Measurements from ENCODE around the gene DNAJB5.

Gene DNAJB5

GRCh38 chr9:34983209-34983608 lies 6.3 kb upstream of the DNAJB5 start:
- TF ChIP-seq, protein P1, sequence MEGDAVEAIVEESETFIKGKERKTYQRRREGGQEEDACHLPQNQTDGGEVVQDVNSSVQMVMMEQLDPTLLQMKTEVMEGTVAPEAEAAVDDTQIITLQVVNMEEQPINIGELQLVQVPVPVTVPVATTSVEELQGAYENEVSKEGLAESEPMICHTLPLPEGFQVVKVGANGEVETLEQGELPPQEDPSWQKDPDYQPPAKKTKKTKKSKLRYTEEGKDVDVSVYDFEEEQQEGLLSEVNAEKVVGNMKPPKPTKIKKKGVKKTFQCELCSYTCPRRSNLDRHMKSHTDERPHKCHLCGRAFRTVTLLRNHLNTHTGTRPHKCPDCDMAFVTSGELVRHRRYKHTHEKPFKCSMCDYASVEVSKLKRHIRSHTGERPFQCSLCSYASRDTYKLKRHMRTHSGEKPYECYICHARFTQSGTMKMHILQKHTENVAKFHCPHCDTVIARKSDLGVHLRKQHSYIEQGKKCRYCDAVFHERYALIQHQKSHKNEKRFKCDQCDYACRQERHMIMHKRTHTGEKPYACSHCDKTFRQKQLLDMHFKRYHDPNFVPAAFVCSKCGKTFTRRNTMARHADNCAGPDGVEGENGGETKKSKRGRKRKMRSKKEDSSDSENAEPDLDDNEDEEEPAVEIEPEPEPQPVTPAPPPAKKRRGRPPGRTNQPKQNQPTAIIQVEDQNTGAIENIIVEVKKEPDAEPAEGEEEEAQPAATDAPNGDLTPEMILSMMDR (IDR thresholded peaks at IDR 0.05; ENCODE audit: extremely low read depth, insufficient read depth, missing control alignments), result no peak
- in situ Hi-C loops (cut with MboI; ENCODE audit: low pct_unique_long_range_greater_than_20kb, low sequenced_read_pairs, unreplicated experiment), result loop anchor here (10.0 kb wide), 1 partner anchor 78 kb away; no protein-coding TSS in a partner anchor
- DNase-seq (ENCODE audit: low spot score), result no peak

GRCh38 chr9:34984049-34984448 lies 5.5 kb upstream of the DNAJB5 start:
- DNase-seq (ENCODE audit: low spot score), result no peak
- TF ChIP-seq, protein P1 (IDR thresholded peaks at IDR 0.05; ENCODE audit: extremely low read depth, insufficient read depth, missing control alignments), result no peak
- in situ Hi-C loops (cut with MboI; ENCODE audit: low pct_unique_long_range_greater_than_20kb, low sequenced_read_pairs, unreplicated experiment), result loop anchor here (10.0 kb wide), 1 partner anchor 79 kb away; no protein-coding TSS in a partner anchor

DNA sequence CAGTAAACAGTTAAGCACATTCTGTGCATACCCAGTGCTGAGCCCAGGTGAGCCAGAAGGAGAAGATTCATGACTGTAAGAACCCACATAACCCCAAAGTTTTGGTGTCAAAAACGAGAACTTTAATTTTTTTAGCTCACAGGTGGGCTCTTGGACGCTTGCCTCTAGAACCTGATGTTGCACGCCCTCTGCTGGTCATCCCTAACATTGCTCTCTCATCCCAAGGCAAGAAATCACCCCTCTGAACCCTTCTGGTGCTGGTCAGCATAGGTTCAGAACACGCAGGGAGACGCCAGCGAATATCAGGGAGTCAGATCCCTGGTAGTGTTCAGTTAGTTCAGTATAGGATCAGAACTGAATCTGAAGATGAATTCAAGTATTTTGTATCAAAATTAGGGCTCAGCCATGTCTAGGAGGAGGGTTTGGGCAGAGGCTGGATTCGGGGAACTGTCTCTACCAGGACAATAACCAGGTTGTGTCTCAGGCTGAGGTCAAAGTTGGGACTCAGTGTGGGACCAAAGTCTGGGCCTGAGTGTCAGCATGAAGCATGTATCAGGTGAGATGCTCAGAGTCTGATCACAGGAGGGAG lies 4.1 kb upstream of the DNAJB5 start:
- DNase-seq (ENCODE audit: low spot score), result peak; percentile 45
- in situ Hi-C loops (cut with MboI; ENCODE audit: low pct_unique_long_range_greater_than_20kb, low sequenced_read_pairs, unreplicated experiment), result loop anchor here (10.0 kb wide), 1 partner anchor 81 kb away; no protein-coding TSS in a partner anchor
- TF ChIP-seq, protein P1 (IDR thresholded peaks at IDR 0.05; ENCODE audit: extremely low read depth, insufficient read depth, missing control alignments), result peak; percentile 84

- no peak for DNase-seq (ENCODE audit: low spot score)
- TF ChIP-seq, protein P1 (IDR thresholded peaks at IDR 0.05; ENCODE audit: extremely low read depth, insufficient read depth, missing control alignments), result no peak
- in situ Hi-C loops (cut with MboI; ENCODE audit: low pct_unique_long_range_greater_than_20kb, low sequenced_read_pairs, unreplicated experiment), result loop anchor here (10.0 kb wide), 1 partner anchor 82 kb away; no protein-coding TSS in a partner anchor
Observed at GRCh38 chr9:34986540-34987047, 3.0 kb upstream of the DNAJB5 start.

GRCh38 chr9:34987160-34987901 lies 2.2 kb upstream of the DNAJB5 start:
- DNase-seq (ENCODE audit: low spot score), result no peak
- TF ChIP-seq, protein P1 (IDR thresholded peaks at IDR 0.05; ENCODE audit: extremely low read depth, insufficient read depth, missing control alignments), result no peak
- in situ Hi-C loops (cut with MboI; ENCODE audit: low pct_unique_long_range_greater_than_20kb, low sequenced_read_pairs, unreplicated experiment), result loop anchor here (10.0 kb wide), 1 partner anchor 83 kb away; no protein-coding TSS in a partner anchor

GRCh38 chr9:34988218-34989002 lies 1.1 kb upstream of the DNAJB5 start:
- DNase-seq (ENCODE audit: low spot score), result no peak
- in situ Hi-C loops (cut with MboI; ENCODE audit: low pct_unique_long_range_greater_than_20kb, low sequenced_read_pairs, unreplicated experiment), result loop anchor here (10.0 kb wide), 1 partner anchor 84 kb away; no protein-coding TSS in a partner anchor
- TF ChIP-seq, protein P1 (IDR thresholded peaks at IDR 0.05; ENCODE audit: extremely low read depth, insufficient read depth, missing control alignments), result no peak

Measured in GM13977 (cell line).